PC-3 (cell line): ENCODE measurements around the gene SOX6.

Source experiments
- EZH2 ChIP-seq: fragments of 300-600 bp; sonication (generic); IDR thresholded peaks from one replicate; pipeline ENCODE4 v1.6.1; 2017; ENCODE audit warnings: antibody characterized with exemption, mild to moderate bottlenecking, low read length; ENCODE audit not compliant: unreplicated experiment
- TF ChIP-seq, protein P1 (sequence below): fragments of 300-600 bp; sonication (generic); conservative IDR thresholded peaks from 2 replicates; pipeline ENCODE4 v1.5.1; 2017; ENCODE audit warnings: antibody characterized with exemption, low read depth, mild to moderate bottlenecking, low read length

DNA sequence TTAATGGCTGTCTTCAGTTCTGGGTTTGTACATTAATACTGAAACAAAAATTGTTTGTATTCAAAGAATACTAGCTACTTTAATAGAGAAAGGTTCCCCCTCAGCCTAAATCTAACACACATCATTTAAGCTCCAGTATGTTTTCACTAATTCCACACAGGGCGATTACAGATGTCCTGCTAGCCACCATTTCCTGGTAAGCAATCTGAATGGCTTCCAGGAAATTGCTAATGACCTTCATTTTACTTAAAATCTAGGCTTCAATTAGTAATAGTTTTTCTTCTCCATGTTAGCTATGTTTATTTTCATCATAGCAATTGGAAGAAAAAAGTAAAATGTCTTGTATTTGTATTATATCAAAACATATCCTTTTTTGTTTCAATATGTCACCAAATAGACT lies 132.8 kb downstream of the SOX6 start:
- TF ChIP-seq, protein P1, sequence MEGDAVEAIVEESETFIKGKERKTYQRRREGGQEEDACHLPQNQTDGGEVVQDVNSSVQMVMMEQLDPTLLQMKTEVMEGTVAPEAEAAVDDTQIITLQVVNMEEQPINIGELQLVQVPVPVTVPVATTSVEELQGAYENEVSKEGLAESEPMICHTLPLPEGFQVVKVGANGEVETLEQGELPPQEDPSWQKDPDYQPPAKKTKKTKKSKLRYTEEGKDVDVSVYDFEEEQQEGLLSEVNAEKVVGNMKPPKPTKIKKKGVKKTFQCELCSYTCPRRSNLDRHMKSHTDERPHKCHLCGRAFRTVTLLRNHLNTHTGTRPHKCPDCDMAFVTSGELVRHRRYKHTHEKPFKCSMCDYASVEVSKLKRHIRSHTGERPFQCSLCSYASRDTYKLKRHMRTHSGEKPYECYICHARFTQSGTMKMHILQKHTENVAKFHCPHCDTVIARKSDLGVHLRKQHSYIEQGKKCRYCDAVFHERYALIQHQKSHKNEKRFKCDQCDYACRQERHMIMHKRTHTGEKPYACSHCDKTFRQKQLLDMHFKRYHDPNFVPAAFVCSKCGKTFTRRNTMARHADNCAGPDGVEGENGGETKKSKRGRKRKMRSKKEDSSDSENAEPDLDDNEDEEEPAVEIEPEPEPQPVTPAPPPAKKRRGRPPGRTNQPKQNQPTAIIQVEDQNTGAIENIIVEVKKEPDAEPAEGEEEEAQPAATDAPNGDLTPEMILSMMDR: no peak
- no peak for TF ChIP-seq EZH2
